ENCODE results near the gene DGKB. TPM values are rescaled to one million over a fixed set of nuclear protein-coding genes. Genes with fewer than 3 reads are reported as not detected.

Gene DGKB
- total RNA-seq, 2 donors from 2014 or later: not detected

- Mint-ChIP-seq H3K36me3 (ENCODE audit: low read depth) (no peaks in the 10 kb centered on the region), H3K4me1 (no peaks in the 10 kb centered on the region), H3K4me3 (no peak overlapping the region), H3K27ac (no peak overlapping the region), H3K27me3 (no peaks in the 10 kb centered on the region), H3K9me3 (no peaks in the 10 kb centered on the region)
- ATAC-seq (replicated peaks): no peak
Observed at GRCh38 chr7:14622559-14622958, 280.0 kb downstream of the DGKB start.

GRCh38 chr7:14606101-14606500, 296.4 kb downstream of the DGKB start:
- H3K27ac Mint-ChIP-seq: no peak overlapping the region
- H3K27me3 Mint-ChIP-seq: peaks cover 3% of the 10 kb centered on the region
- no peaks in the 10 kb centered on the region for H3K36me3 Mint-ChIP-seq (ENCODE audit: low read depth)
- H3K4me3 Mint-ChIP-seq: no peak overlapping the region
- ATAC-seq (replicated peaks): no peak
- H3K9me3 Mint-ChIP-seq: no peaks in the 10 kb centered on the region
- H3K4me1 Mint-ChIP-seq: no peaks in the 10 kb centered on the region

- H3K27me3 Mint-ChIP-seq: peaks cover 3% of the 10 kb centered on the region
- no peaks in the 10 kb centered on the region for H3K36me3 Mint-ChIP-seq (ENCODE audit: low read depth)
Observed at GRCh38 chr7:14604606-14605005, 297.9 kb downstream of the DGKB start.

GRCh38 chr7:14602851-14603250, 299.7 kb downstream of the DGKB start:
- H3K27me3 Mint-ChIP-seq: peaks cover 3% of the 10 kb centered on the region
- ATAC-seq (replicated peaks): no peak
- H3K36me3 Mint-ChIP-seq (ENCODE audit: low read depth): no peaks in the 10 kb centered on the region
- H3K4me3 Mint-ChIP-seq: no peak overlapping the region
- H3K27ac Mint-ChIP-seq: no peak overlapping the region
- no peaks in the 10 kb centered on the region for H3K9me3 Mint-ChIP-seq
- H3K4me1 Mint-ChIP-seq: no peaks in the 10 kb centered on the region

More at GRCh38 chr7:14604606-14605005, 297.9 kb downstream of the DGKB start:
- no peak for ATAC-seq (replicated peaks)
- no peaks in the 10 kb centered on the region for H3K9me3 Mint-ChIP-seq
- H3K27ac Mint-ChIP-seq: no peak overlapping the region
- H3K4me1 Mint-ChIP-seq: no peaks in the 10 kb centered on the region
- H3K4me3 Mint-ChIP-seq: no peak overlapping the region

GRCh38 chr7:14600766-14601367, 301.7 kb downstream of the DGKB start:
- no peak overlapping the region for H3K27ac Mint-ChIP-seq
- H3K4me3 Mint-ChIP-seq: no peak overlapping the region
- H3K27me3 Mint-ChIP-seq: peaks cover 3% of the 10 kb centered on the region
- no peaks in the 10 kb centered on the region for H3K36me3 Mint-ChIP-seq (ENCODE audit: low read depth)
- H3K9me3 Mint-ChIP-seq: no peaks in the 10 kb centered on the region
- H3K4me1 Mint-ChIP-seq: no peaks in the 10 kb centered on the region
- ATAC-seq (replicated peaks): no peak

- no peaks in the 10 kb centered on the region for H3K27me3 Mint-ChIP-seq
- H3K4me1 Mint-ChIP-seq: no peaks in the 10 kb centered on the region
- no peak overlapping the region for H3K4me3 Mint-ChIP-seq
- ATAC-seq (replicated peaks): no peak
- H3K36me3 Mint-ChIP-seq (ENCODE audit: low read depth): no peaks in the 10 kb centered on the region
- H3K9me3 Mint-ChIP-seq: no peaks in the 10 kb centered on the region
- no peak overlapping the region for H3K27ac Mint-ChIP-seq
Observed at GRCh38 chr7:14598978-14599377, 303.6 kb downstream of the DGKB start.

GRCh38 chr7:14596421-14596820, 306.1 kb downstream of the DGKB start:
- H3K27me3 Mint-ChIP-seq: no peaks in the 10 kb centered on the region
- no peaks in the 10 kb centered on the region for H3K9me3 Mint-ChIP-seq
- H3K27ac Mint-ChIP-seq: no peak overlapping the region
- H3K4me3 Mint-ChIP-seq: no peak overlapping the region
- no peaks in the 10 kb centered on the region for H3K36me3 Mint-ChIP-seq (ENCODE audit: low read depth)
- no peak for ATAC-seq (replicated peaks)
- H3K4me1 Mint-ChIP-seq: no peaks in the 10 kb centered on the region

- Mint-ChIP-seq H3K9me3 (peaks cover 5% of the 10 kb centered on the region), H3K4me3 (no peak overlapping the region), H3K36me3 (ENCODE audit: low read depth) (no peaks in the 10 kb centered on the region), H3K27ac (no peak overlapping the region), H3K4me1 (no peaks in the 10 kb centered on the region), H3K27me3 (no peaks in the 10 kb centered on the region)
- ATAC-seq (replicated peaks): no peak
Observed at GRCh38 chr7:14590206-14590605, 312.3 kb downstream of the DGKB start.

- no peaks in the 10 kb centered on the region for H3K36me3 Mint-ChIP-seq (ENCODE audit: low read depth)
- H3K9me3 Mint-ChIP-seq: peaks cover 5% of the 10 kb centered on the region
- no peaks in the 10 kb centered on the region for H3K27me3 Mint-ChIP-seq
- no peak overlapping the region for H3K27ac Mint-ChIP-seq
- no peak overlapping the region for H3K4me3 Mint-ChIP-seq
- H3K4me1 Mint-ChIP-seq: no peaks in the 10 kb centered on the region
- no peak for ATAC-seq (replicated peaks)
Observed at GRCh38 chr7:14585232-14585631, 317.3 kb downstream of the DGKB start.

- no peak for ATAC-seq (replicated peaks)
- Mint-ChIP-seq H3K4me1 (no peaks in the 10 kb centered on the region), H3K4me3 (no peak overlapping the region), H3K36me3 (ENCODE audit: low read depth) (no peaks in the 10 kb centered on the region), H3K9me3 (peaks cover 5% of the 10 kb centered on the region), H3K27me3 (no peaks in the 10 kb centered on the region), H3K27ac (no peak overlapping the region)
Observed at GRCh38 chr7:14583518-14583917, 319.0 kb downstream of the DGKB start.

GRCh38 chr7:14582010-14582409, 320.5 kb downstream of the DGKB start:
- Mint-ChIP-seq H3K4me3 (no peak overlapping the region), H3K36me3 (ENCODE audit: low read depth) (no peaks in the 10 kb centered on the region), H3K27me3 (no peaks in the 10 kb centered on the region), H3K9me3 (peaks cover 5% of the 10 kb centered on the region), H3K27ac (no peak overlapping the region), H3K4me1 (no peaks in the 10 kb centered on the region)
- ATAC-seq (replicated peaks): no peak

- H3K4me3 Mint-ChIP-seq: no peak overlapping the region
- H3K27ac Mint-ChIP-seq: no peak overlapping the region
- H3K36me3 Mint-ChIP-seq (ENCODE audit: low read depth): no peaks in the 10 kb centered on the region
- ATAC-seq (replicated peaks): no peak
- H3K9me3 Mint-ChIP-seq: no peaks in the 10 kb centered on the region
- no peaks in the 10 kb centered on the region for H3K27me3 Mint-ChIP-seq
- no peaks in the 10 kb centered on the region for H3K4me1 Mint-ChIP-seq
Observed at GRCh38 chr7:14579971-14580370, 322.6 kb downstream of the DGKB start.

- H3K4me3 Mint-ChIP-seq: no peak overlapping the region
- no peaks in the 10 kb centered on the region for H3K27me3 Mint-ChIP-seq
- no peaks in the 10 kb centered on the region for H3K4me1 Mint-ChIP-seq
- no peaks in the 10 kb centered on the region for H3K9me3 Mint-ChIP-seq
- no peaks in the 10 kb centered on the region for H3K36me3 Mint-ChIP-seq (ENCODE audit: low read depth)
- ATAC-seq (replicated peaks): no peak
- no peak overlapping the region for H3K27ac Mint-ChIP-seq
Observed at GRCh38 chr7:14576578-14576977, 326.0 kb downstream of the DGKB start.

GRCh38 chr7:14570750-14571607, 331.6 kb downstream of the DGKB start:
- Mint-ChIP-seq H3K9me3 (no peaks in the 10 kb centered on the region), H3K27ac (no peak overlapping the region), H3K36me3 (ENCODE audit: low read depth) (no peaks in the 10 kb centered on the region), H3K4me3 (no peak overlapping the region), H3K4me1 (no peaks in the 10 kb centered on the region), H3K27me3 (no peaks in the 10 kb centered on the region)
- no peak for ATAC-seq (replicated peaks)

GRCh38 chr7:14552060-14552459, 350.5 kb downstream of the DGKB start:
- H3K27me3 Mint-ChIP-seq: no peaks in the 10 kb centered on the region
- H3K9me3 Mint-ChIP-seq: no peaks in the 10 kb centered on the region
- no peaks in the 10 kb centered on the region for H3K4me1 Mint-ChIP-seq
- no peak overlapping the region for H3K27ac Mint-ChIP-seq
- H3K36me3 Mint-ChIP-seq (ENCODE audit: low read depth): no peaks in the 10 kb centered on the region
- no peak for ATAC-seq (replicated peaks)
- H3K4me3 Mint-ChIP-seq: no peak overlapping the region
